HepG2 (cell line): Measurements from ENCODE around the gene GNAI2. TPM values are rescaled to one million over a fixed set of nuclear protein-coding genes. Genes with fewer than 3 reads are reported as not detected.

ENCODE experiments used
- ARNT2 ChIP-seq: sonication (generic); formaldehyde crosslinking; IDR thresholded peaks from 2 replicates; pipeline ENCODE4 v1.8.0; 2022; ENCODE audit warnings: mild to moderate bottlenecking, low read depth, missing genetic modification reagents, moderate library complexity
- CBX1 ChIP-seq: IDR thresholded peaks from one replicate; pipeline ENCODE4 v1.6.1; 2016; ENCODE audit warnings: antibody characterized with exemption, low read depth
- GABPA ChIP-seq, 2 experiments: IDR thresholded peaks; 2 replicates each; pipeline ENCODE4 v1.6.1; 2011 to 2016; ENCODE audit warnings: low read depth in 2 of 2, low read length in 1 of 2, missing biosample characterization in 1 of 2, missing genetic modification characterization in 1 of 2
- GTF3A ChIP-seq: sonication (generic); formaldehyde crosslinking; conservative IDR thresholded peaks from 2 replicates; pipeline ENCODE4 v1.4.0; 2020; ENCODE audit warnings: mild to moderate bottlenecking, missing genetic modification reagents
- IKZF4 ChIP-seq: sonication (generic); formaldehyde crosslinking; IDR thresholded peaks from 2 replicates; pipeline ENCODE4 v1.5.1; 2020; ENCODE audit warnings: borderline replicate concordance, mild to moderate bottlenecking, low read depth, missing genetic modification reagents; ENCODE audit errors: not compliant biosample characterization
- KDM2A ChIP-seq: sonication (generic); formaldehyde crosslinking; IDR thresholded peaks from 2 replicates; pipeline ENCODE4 v1.4.0; 2020; ENCODE audit warnings: low read depth, missing genetic modification reagents, borderline replicate concordance
- KLF6 ChIP-seq: IDR thresholded peaks from 2 replicates; pipeline ENCODE4 v1.8.0; 2016; ENCODE audit warnings: missing biosample characterization, missing genetic modification reagents
- MTF1 ChIP-seq: sonication (generic); formaldehyde crosslinking; IDR thresholded peaks from 2 replicates; pipeline ENCODE4 v1.5.0; 2020; ENCODE audit warnings: missing genetic modification reagents
- NFATC3 ChIP-seq: sonication (generic); formaldehyde crosslinking; IDR thresholded peaks from 2 replicates; pipeline ENCODE4 v1.5.1; 2020; ENCODE audit warnings: mild to moderate bottlenecking, missing genetic modification reagents
- PHF8 ChIP-seq: sonication (generic); formaldehyde crosslinking; IDR thresholded peaks from 2 replicates; pipeline ENCODE4 v1.5.0; 2020; ENCODE audit warnings: missing genetic modification reagents
- PTBP1 ChIP-seq: fragments of 200-400 bp; formaldehyde crosslinking; IDR thresholded peaks from 2 replicates; pipeline ENCODE4 v1.6.1; 2018; ENCODE audit warnings: low read length, low read depth; ENCODE audit not compliant: poor library complexity, severe bottlenecking
- ZBTB42 ChIP-seq: sonication (generic); formaldehyde crosslinking; IDR thresholded peaks from 2 replicates; pipeline ENCODE4 v1.5.0; 2020; ENCODE audit warnings: mild to moderate bottlenecking, missing genetic modification reagents
- ZNF138 ChIP-seq: sonication (generic); formaldehyde crosslinking; IDR thresholded peaks from 2 replicates; pipeline ENCODE4 v1.5.0; 2020; ENCODE audit warnings: mild to moderate bottlenecking, low read depth, missing genetic modification reagents
- ZNF614 ChIP-seq: IDR thresholded peaks from 2 replicates; pipeline ENCODE4 v1.6.1; 2018; ENCODE audit warnings: missing biosample characterization, missing genetic modification reagents, inconsistent platforms, borderline replicate concordance
- ZNF672 ChIP-seq: sonication (generic); formaldehyde crosslinking; IDR thresholded peaks from 2 replicates; pipeline ENCODE4 v1.8.1; 2022; ENCODE audit warnings: missing genetic modification reagents
- ZNF737 ChIP-seq: sonication (generic); formaldehyde crosslinking; IDR thresholded peaks from 2 replicates; pipeline ENCODE4 v1.5.0; 2020; ENCODE audit warnings: missing genetic modification reagents, mild to moderate bottlenecking, borderline replicate concordance
- ZNF777 ChIP-seq: sonication (generic); formaldehyde crosslinking; IDR thresholded peaks from 2 replicates; pipeline ENCODE4 v1.4.0; 2020; ENCODE audit warnings: missing genetic modification reagents
- polyA plus RNA-seq, 8 experiments: library from polyadenylated mRNA; depleted of rRNA in 3 of 8; stranded (reverse) in 7 of 8; unstranded in 1 of 8; fragments of >200 nt; fragmentation: Illumina TruSeq in 4 of 8; extraction: Trizol in 4 of 8; gene quantifications; 2 replicates each; pipeline versions ENCODE4 v1.2.1 to v1.2.3, GENCODE V29; 2011 to 2016; ENCODE audit warnings: low read depth in 4 of 8, missing spikeins in 1 of 8, mixed read lengths in 1 of 8; ENCODE audit not compliant: insufficient read depth in 1 of 8
- total RNA-seq, 5 experiments: library from RNA; depleted of rRNA; stranded (reverse); fragments of >200 nt; fragmentation: Illumina TruSeq; extraction: Trizol; gene quantifications; 2 replicates each; pipeline ENCODE4 v1.2.3, GENCODE V29; 2016; ENCODE audit warnings: low read depth in 1 of 5
- TF ChIP-seq, protein P1 (sequence below): sonication (generic); formaldehyde crosslinking; IDR thresholded peaks from 2 replicates; pipeline ENCODE4 v1.8.0; 2022; ENCODE audit warnings: mild to moderate bottlenecking, missing genetic modification reagents, borderline replicate concordance
- TF ChIP-seq, protein P2 (sequence below): sonication (generic); formaldehyde crosslinking; IDR thresholded peaks from 2 replicates; pipeline ENCODE4 v1.5.0; 2020; ENCODE audit warnings: mild to moderate bottlenecking, missing genetic modification reagents
- TF ChIP-seq, protein P3 (sequence below): sonication (generic); formaldehyde crosslinking; conservative IDR thresholded peaks from 2 replicates; pipeline ENCODE4 v1.8.1; 2023; ENCODE audit warnings: missing genetic modification reagents
- TF ChIP-seq, protein P4 (sequence below), 2 experiments: fragments of 450-650 bp in 1 of 2; sonication (generic) in 1 of 2; formaldehyde crosslinking; IDR thresholded peaks; 2 replicates each; pipeline versions ENCODE4 v1.5.0 to v1.8.0; 2020 to 2022; ENCODE audit warnings: mild to moderate bottlenecking in 1 of 2, missing genetic modification reagents in 1 of 2
- TF ChIP-seq, protein P5 (sequence below): IDR thresholded peaks from 2 replicates; pipeline ENCODE4 v1.6.1; 2016; ENCODE audit warnings: missing compliant biosample characterization, missing genetic modification reagents, borderline replicate concordance

The GNAI2 gene
- total and polyA plus RNA-seq, 2 of the 13 experiments (the other 11 are each of a cell fraction or from before 2014, with no cell fraction given), result 51.1 to 66.2 TPM

DNA sequence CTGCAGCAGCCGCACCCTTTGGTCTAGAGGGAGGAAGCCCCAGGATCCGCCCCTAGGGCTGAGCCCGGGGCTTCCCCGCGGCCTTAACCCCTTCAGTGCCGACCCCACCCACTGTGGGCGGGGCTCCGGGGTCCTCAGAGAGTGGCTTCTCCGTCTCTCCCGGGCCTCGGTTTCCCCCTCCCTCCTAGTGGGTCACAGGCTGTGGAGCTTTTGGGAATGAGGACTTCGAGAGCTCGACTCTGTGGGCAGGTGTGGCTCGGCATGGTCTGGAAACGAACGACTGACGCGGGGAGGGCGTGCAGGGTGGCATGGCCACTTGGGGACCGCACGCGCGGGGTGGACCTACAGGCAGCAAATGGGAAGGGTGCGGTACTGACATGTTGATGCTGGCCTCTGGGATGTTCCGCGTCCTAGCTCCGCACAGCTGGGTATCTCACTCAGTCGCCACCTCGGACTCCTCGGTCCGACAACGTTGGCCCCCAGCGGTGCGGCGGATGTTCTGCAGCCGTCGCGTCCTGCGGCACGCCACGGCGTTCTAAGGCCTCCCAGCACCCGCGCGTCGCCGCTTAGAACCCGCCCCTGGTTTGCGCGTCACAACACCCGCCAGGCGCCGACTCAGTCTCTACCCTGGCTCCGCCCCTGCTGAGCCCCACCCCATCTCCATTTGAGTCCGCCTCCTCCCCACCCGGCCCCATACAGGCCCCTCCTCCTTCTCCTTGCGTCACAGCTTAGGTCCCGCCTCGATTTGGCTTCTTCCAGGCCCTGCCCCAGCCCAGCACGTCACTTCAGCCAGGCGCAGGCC is 63.0 kb downstream of the GNAI2 start, which contains the start of the genes HYAL3 and NAA80 (continued):
- no peak for TF ChIP-seq MTF1 (CRISPR knock-in tag)
- TF ChIP-seq, protein P1, sequence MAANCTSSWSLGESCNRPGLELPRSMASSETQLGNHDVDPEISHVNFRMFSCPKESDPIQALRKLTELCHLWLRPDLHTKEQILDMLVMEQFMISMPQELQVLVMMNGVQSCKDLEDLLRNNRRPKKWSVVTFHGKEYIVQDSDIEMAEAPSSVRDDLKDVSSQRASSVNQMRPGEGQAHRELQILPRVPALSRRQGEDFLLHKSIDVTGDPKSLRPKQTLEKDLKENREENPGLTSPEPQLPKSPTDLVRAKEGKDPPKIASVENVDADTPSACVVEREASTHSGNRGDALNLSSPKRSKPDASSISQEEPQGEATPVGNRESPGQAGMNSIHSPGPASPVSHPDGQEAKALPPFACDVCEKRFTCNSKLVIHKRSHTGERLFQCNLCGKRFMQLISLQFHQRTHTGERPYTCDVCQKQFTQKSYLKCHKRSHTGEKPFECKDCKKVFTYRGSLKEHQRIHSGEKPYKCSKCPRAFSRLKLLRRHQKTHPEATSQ (CRISPR knock-in tag), result no peak
- no peak; the same call in 1 of the 2 replicates for TF ChIP-seq ZBTB42 (CRISPR knock-in tag)
- TF ChIP-seq ZNF672 (CRISPR knock-in tag), result no peak
- TF ChIP-seq NFATC3 (CRISPR knock-in tag), result no peak
- TF ChIP-seq CBX1, result peak; percentile 58
- TF ChIP-seq PTBP1, result peak; percentile 74
- TF ChIP-seq, protein P2, sequence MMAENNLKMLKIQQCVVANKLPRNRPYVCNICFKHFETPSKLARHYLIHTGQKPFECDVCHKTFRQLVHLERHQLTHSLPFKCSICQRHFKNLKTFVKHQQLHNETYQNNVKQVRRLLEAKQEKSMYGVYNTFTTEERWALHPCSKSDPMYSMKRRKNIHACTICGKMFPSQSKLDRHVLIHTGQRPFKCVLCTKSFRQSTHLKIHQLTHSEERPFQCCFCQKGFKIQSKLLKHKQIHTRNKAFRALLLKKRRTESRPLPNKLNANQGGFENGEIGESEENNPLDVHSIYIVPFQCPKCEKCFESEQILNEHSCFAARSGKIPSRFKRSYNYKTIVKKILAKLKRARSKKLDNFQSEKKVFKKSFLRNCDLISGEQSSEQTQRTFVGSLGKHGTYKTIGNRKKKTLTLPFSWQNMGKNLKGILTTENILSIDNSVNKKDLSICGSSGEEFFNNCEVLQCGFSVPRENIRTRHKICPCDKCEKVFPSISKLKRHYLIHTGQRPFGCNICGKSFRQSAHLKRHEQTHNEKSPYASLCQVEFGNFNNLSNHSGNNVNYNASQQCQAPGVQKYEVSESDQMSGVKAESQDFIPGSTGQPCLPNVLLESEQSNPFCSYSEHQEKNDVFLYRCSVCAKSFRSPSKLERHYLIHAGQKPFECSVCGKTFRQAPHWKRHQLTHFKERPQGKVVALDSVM (CRISPR knock-in tag), result 0 out of 2 replicates have a peak, but pooled peaks have one; percentile 38
- peak; percentile 73 for TF ChIP-seq IKZF4 (CRISPR knock-in tag)
- TF ChIP-seq, protein P3, sequence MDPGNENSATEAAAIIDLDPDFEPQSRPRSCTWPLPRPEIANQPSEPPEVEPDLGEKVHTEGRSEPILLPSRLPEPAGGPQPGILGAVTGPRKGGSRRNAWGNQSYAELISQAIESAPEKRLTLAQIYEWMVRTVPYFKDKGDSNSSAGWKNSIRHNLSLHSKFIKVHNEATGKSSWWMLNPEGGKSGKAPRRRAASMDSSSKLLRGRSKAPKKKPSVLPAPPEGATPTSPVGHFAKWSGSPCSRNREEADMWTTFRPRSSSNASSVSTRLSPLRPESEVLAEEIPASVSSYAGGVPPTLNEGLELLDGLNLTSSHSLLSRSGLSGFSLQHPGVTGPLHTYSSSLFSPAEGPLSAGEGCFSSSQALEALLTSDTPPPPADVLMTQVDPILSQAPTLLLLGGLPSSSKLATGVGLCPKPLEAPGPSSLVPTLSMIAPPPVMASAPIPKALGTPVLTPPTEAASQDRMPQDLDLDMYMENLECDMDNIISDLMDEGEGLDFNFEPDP (CRISPR knock-in tag), result no peak
- TF ChIP-seq, protein P4, sequence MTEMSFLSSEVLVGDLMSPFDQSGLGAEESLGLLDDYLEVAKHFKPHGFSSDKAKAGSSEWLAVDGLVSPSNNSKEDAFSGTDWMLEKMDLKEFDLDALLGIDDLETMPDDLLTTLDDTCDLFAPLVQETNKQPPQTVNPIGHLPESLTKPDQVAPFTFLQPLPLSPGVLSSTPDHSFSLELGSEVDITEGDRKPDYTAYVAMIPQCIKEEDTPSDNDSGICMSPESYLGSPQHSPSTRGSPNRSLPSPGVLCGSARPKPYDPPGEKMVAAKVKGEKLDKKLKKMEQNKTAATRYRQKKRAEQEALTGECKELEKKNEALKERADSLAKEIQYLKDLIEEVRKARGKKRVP (CRISPR knock-in tag; IDR thresholded peaks at IDR 0.05), result no peak
- TF ChIP-seq, protein P5, sequence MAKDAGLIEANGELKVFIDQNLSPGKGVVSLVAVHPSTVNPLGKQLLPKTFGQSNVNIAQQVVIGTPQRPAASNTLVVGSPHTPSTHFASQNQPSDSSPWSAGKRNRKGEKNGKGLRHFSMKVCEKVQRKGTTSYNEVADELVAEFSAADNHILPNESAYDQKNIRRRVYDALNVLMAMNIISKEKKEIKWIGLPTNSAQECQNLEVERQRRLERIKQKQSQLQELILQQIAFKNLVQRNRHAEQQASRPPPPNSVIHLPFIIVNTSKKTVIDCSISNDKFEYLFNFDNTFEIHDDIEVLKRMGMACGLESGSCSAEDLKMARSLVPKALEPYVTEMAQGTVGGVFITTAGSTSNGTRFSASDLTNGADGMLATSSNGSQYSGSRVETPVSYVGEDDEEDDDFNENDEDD (CRISPR knock-in tag), result no peak; the same call in 1 of the 2 replicates
- TF ChIP-seq GTF3A, result no peak
- TF ChIP-seq ARNT2, result peak; percentile 88
- no peak; the same call in 1 of the 2 replicates for TF ChIP-seq KLF6
- no peak; the same call in 1 of the 2 replicates for TF ChIP-seq ZNF777 (CRISPR knock-in tag)
- peak; percentile 54; the same call in 1 of the 2 replicates for TF ChIP-seq ZNF614 (CRISPR knock-in tag)
- no peak for TF ChIP-seq ZNF737 (CRISPR knock-in tag)
- TF ChIP-seq GABPA (IDR thresholded peaks at IDR 0.05; ENCODE audit: low read depth, low read length), result no peak
- peak; percentile 53 for TF ChIP-seq GABPA (CRISPR knock-in tag; IDR thresholded peaks at IDR 0.05; ENCODE audit: low read depth)
- peak; percentile 76; the same call in 1 of the 2 replicates for TF ChIP-seq ZNF138 (CRISPR knock-in tag)
- peak; percentile 69 for TF ChIP-seq PHF8 (CRISPR knock-in tag)
- TF ChIP-seq KDM2A (CRISPR knock-in tag), result peak; percentile 100
